NCI-H446 (cell line): ENCODE measurements around the gene PITPNC1.
"Not testable (repeated sequence)": the region's sequence is repeated elsewhere in the genome, so short reads cannot be mapped to it uniquely, and the experiment has no call there.

ENCODE experiments used
- DNase-seq, 2 experiments: peaks; one replicate each; lab custom pipeline; 2025; lab: John Stamatoyannopoulos, UW

PITPNC1 gene

GRCh38 chr17:67687511-67687910 lies 310.4 kb downstream of the PITPNC1 start:
- DNase-seq, result no peak

- DNase-seq, result peak; percentile 40 to 79
These were observed 312.6 kb downstream of the PITPNC1 start for GRCh38 chr17:67689534-67690177.

GRCh38 chr17:67693811-67694210 lies 316.7 kb downstream of the PITPNC1 start:
- DNase-seq, result no peak

GRCh38 chr17:67696347-67696746 lies 319.3 kb downstream of the PITPNC1 start:
- no peak for DNase-seq

GRCh38 chr17:67696853-67697498 lies 319.9 kb downstream of the PITPNC1 start:
- no peak for DNase-seq

GRCh38 chr17:67700037-67700724 lies 323.1 kb downstream of the PITPNC1 start:
- no peak for DNase-seq

- DNase-seq, result no peak
These were observed 323.6 kb downstream of the PITPNC1 start for GRCh38 chr17:67700725-67701119.

GRCh38 chr17:67702861-67703260 lies 325.8 kb downstream of the PITPNC1 start:
- DNase-seq, result not testable (repeated sequence)

GRCh38 chr17:67707442-67707841 lies 330.4 kb downstream of the PITPNC1 start:
- no peak for DNase-seq

GRCh38 chr17:67708378-67708777 lies 331.3 kb downstream of the PITPNC1 start:
- no peak for DNase-seq

GRCh38 chr17:67711916-67712315 lies 334.8 kb downstream of the PITPNC1 start:
- no peak for DNase-seq

- no peak for DNase-seq
These were observed 335.3 kb downstream of the PITPNC1 start for GRCh38 chr17:67712375-67712774.

GRCh38 chr17:67713169-67713568 lies 336.1 kb downstream of the PITPNC1 start:
- DNase-seq, result no peak

GRCh38 chr17:67716405-67716798 lies 339.3 kb downstream of the PITPNC1 start:
- DNase-seq, result no peak

- no peak for DNase-seq
These were observed 340.1 kb downstream of the PITPNC1 start for GRCh38 chr17:67717192-67717623.

- DNase-seq, result peak; percentile 91 to 99
These were observed 340.7 kb downstream of the PITPNC1 start, which contains the start of gene NOL11 for GRCh38 chr17:67717624-67718324. TSS of gene NOL11 (plus strand) at chr17:67717936. CDS start at chr17:67717948, 12 bp downstream.

GRCh38 chr17:67718325-67718941 lies 341.4 kb downstream of the PITPNC1 start:
- peak in 1 of 2 experiments; percentile 15 for DNase-seq

GRCh38 chr17:67725373-67725791 lies 348.3 kb downstream of the PITPNC1 start:
- DNase-seq, result no peak

- no peak for DNase-seq
These were observed 348.7 kb downstream of the PITPNC1 start for GRCh38 chr17:67725807-67726206.

GRCh38 chr17:67727152-67728039 lies 350.3 kb downstream of the PITPNC1 start:
- DNase-seq, result not testable (repeated sequence)

- no peak for DNase-seq
These were observed 352.8 kb downstream of the PITPNC1 start for GRCh38 chr17:67729903-67730302.
